Prostate gland (tissue), 2 donors: Measurements from ENCODE around the gene TCF4. TPM values are rescaled to one million over a fixed set of nuclear protein-coding genes. Genes with fewer than 3 reads are reported as not detected.

Source experiments
- DNase-seq: peaks from one replicate; pipeline ENCODE4 v3.0.0-alpha.2; 2019; ENCODE audit warnings: low spot score
- H3K27ac ChIP-seq, 2 donors: fragments of 200-600 bp; sonication (generic); 2 replicates each; pipeline ENCODE4 v1.5.1; 2017 to 2019
- H3K27me3 ChIP-seq: fragments of 200-600 bp; sonication (generic); replicated peaks from 2 replicates; pipeline ENCODE4 v1.5.1; 2019; ENCODE audit not compliant: insufficient read depth
- H3K36me3 ChIP-seq, 2 donors: fragments of 200-600 bp; sonication (generic); 1 replicate in 1 of 2; 2 replicates in 1 of 2; pipeline versions ENCODE4 v1.5.1 to v1.8.1; 2017 to 2019
- H3K4me1 ChIP-seq: fragments of 200-600 bp; sonication (generic); replicated peaks from 2 replicates; pipeline ENCODE4 v1.5.1; 2019
- H3K4me3 ChIP-seq, 2 donors: fragments of 200-600 bp; sonication (generic); 2 replicates each; pipeline ENCODE4 v1.5.1; 2017 to 2019
- H3K9me3 ChIP-seq: fragments of 200-600 bp; sonication (generic); 2 replicates; pipeline ENCODE4 v1.5.1; 2017
- POLR2A ChIP-seq: fragments of 450-650 bp; IDR thresholded peaks from one replicate; pipeline ENCODE4 v1.6.1; 2016; ENCODE audit warnings: antibody characterized with exemption, mild to moderate bottlenecking
- POLR2AphosphoS5 ChIP-seq: sonication (generic); formaldehyde crosslinking; IDR thresholded peaks from one replicate; pipeline ENCODE4 v1.6.1; 2017; ENCODE audit warnings: antibody characterized with exemption
- WGBS: methylation state at CpG from one replicate; pipeline ENCODE4 v1.1.5; 2018; 5-methylcytosine and 5-hydroxymethylcytosine counted together
- intact Hi-C: fragments of 100-400 bp; cut with DNase I; formaldehyde crosslinking; loops from one replicate; pipeline ENCODE4 v1.14.2; 2022
- total RNA-seq, 2 donors: library from RNA; depleted of rRNA; stranded (reverse); fragments of >200 nt; gene quantifications; one replicate each; pipeline ENCODE4 v1.1.0, GENCODE V29; 2016
- TF ChIP-seq, protein P1 (sequence below), 4 experiments: fragments of 200-600 bp in 2 of 4; fragments of 450-650 bp in 2 of 4; sonication (generic) in 2 of 4; IDR thresholded peaks; 1 replicate in 3 of 4; 2 replicates in 1 of 4; pipeline ENCODE4 v1.5.1; 2016 to 2019; ENCODE audit warnings: antibody characterized with exemption in 4 of 4, mild to moderate bottlenecking in 2 of 4, moderate library complexity in 2 of 4

Gene TCF4
- total RNA-seq, 2 donors from 2014 or later: 29.8 to 87.2 TPM

DNA sequence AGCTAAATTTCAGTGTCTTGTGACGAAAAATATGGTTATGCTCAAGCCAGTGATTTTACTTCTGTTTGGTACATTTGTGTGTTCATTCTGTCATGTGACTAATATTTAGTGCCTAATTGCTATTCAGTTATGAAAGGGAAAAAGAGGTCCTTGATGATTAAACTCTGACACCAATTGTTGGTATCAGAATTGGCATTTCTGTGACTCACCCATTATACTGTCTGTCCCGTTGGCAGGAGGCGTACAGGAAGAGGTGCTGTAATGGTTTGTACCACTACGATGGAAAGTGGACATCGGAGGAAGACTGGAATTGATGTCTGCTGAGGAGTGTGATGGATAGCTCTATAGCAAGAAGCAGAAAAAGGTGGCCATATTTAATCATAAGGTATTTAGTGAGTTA, 318.4 kb downstream of the TCF4 start:
- H3K9me3 ChIP-seq: no peaks in the 10 kb centered on the region
- 94% methylated on average over 5 of the region's 5 CpGs for WGBS
- H3K4me3 ChIP-seq: no peak overlapping the region
- H3K27ac ChIP-seq: no peak overlapping the region
- H3K36me3 ChIP-seq: no peaks in the 10 kb centered on the region
- no peak for TF ChIP-seq POLR2AphosphoS5
- TF ChIP-seq POLR2A: no peak
- TF ChIP-seq, protein P1, sequence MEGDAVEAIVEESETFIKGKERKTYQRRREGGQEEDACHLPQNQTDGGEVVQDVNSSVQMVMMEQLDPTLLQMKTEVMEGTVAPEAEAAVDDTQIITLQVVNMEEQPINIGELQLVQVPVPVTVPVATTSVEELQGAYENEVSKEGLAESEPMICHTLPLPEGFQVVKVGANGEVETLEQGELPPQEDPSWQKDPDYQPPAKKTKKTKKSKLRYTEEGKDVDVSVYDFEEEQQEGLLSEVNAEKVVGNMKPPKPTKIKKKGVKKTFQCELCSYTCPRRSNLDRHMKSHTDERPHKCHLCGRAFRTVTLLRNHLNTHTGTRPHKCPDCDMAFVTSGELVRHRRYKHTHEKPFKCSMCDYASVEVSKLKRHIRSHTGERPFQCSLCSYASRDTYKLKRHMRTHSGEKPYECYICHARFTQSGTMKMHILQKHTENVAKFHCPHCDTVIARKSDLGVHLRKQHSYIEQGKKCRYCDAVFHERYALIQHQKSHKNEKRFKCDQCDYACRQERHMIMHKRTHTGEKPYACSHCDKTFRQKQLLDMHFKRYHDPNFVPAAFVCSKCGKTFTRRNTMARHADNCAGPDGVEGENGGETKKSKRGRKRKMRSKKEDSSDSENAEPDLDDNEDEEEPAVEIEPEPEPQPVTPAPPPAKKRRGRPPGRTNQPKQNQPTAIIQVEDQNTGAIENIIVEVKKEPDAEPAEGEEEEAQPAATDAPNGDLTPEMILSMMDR (IDR thresholded peaks at IDR 0.05): no peak
- no peaks in the 10 kb centered on the region for H3K4me1 ChIP-seq
- no peaks in the 10 kb centered on the region for H3K27me3 ChIP-seq
- no peak for DNase-seq
- intact Hi-C loops: no loop called here

DNA sequence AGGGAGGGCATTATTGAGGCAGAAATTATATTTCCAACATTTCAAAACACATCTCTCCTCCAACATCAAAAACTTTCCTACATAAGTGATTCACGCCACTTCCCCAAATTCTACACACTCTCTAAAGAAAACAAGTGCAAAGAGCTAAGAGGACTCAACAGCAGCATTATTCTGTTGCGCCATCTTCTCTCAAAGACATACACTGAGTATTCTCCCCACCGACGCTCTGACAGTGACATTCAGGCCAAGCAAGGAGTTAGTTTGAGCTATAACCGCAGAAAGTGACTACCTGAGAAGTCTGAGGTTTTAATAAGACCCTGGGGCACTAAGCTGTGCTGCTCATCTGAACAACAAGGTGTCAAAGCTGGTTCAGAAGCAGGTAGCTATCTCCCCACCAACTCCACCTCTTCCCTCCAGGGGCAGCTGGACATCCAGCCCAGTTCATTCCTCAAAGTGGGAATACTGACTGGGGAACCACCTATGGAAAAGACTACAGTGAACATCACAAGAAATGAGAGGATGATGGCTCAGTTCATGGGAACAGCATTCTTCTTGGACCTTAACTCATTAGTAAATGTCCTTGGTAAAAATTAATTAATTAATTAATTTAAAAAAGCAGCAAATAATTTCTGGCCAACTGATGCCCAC, 319.2 kb downstream of the TCF4 start:
- 94% methylated on average over 5 of the region's 5 CpGs for WGBS
- no peak overlapping the region for H3K4me3 ChIP-seq

GRCh38 chr18:55268151-55268601, 319.8 kb downstream of the TCF4 start:
- Histone ChIP-seq H3K27me3 (no peaks in the 10 kb centered on the region), H3K4me3 (no peak overlapping the region), H3K9me3 (no peaks in the 10 kb centered on the region), H3K36me3 (no peaks in the 10 kb centered on the region), H3K4me1 (no peaks in the 10 kb centered on the region), H3K27ac (no peak overlapping the region)
- TF ChIP-seq POLR2A (no peak), POLR2AphosphoS5 (no peak)
- TF ChIP-seq, protein P1 (IDR thresholded peaks at IDR 0.05): no peak
- 68% methylated on average over 3 of the region's 3 CpGs for WGBS
- DNase-seq: no peak
- intact Hi-C loops: no loop called here

More for the DNA sequence above, 319.2 kb downstream of the TCF4 start:
- Histone ChIP-seq H3K9me3 (no peaks in the 10 kb centered on the region), H3K27me3 (no peaks in the 10 kb centered on the region), H3K36me3 (no peaks in the 10 kb centered on the region), H3K4me1 (no peaks in the 10 kb centered on the region), H3K27ac (no peak overlapping the region)
- DNase-seq: no peak
- TF ChIP-seq POLR2AphosphoS5 (no peak), POLR2A (no peak)
- TF ChIP-seq, protein P1 (IDR thresholded peaks at IDR 0.05): no peak
- intact Hi-C loops: no loop called here

GRCh38 chr18:55266981-55267380, 321.0 kb downstream of the TCF4 start:
- TF ChIP-seq POLR2AphosphoS5: no peak
- TF ChIP-seq, protein P1 (IDR thresholded peaks at IDR 0.05): no peak
- no peak for TF ChIP-seq POLR2A
- Histone ChIP-seq H3K36me3 (no peaks in the 10 kb centered on the region), H3K4me3 (no peak overlapping the region), H3K27me3 (no peaks in the 10 kb centered on the region), H3K9me3 (no peaks in the 10 kb centered on the region), H3K4me1 (no peaks in the 10 kb centered on the region), H3K27ac (no peak overlapping the region)
- DNase-seq: no peak
- WGBS: 67% methylated on average over 6 of the region's 6 CpGs
- intact Hi-C loops: no loop called here

GRCh38 chr18:55265984-55266383, 322.0 kb downstream of the TCF4 start:
- Histone ChIP-seq H3K36me3 (no peaks in the 10 kb centered on the region), H3K4me3 (no peak overlapping the region), H3K27ac (no peak overlapping the region), H3K27me3 (no peaks in the 10 kb centered on the region), H3K4me1 (no peaks in the 10 kb centered on the region), H3K9me3 (no peaks in the 10 kb centered on the region)
- intact Hi-C loops: no loop called here
- no peak for TF ChIP-seq POLR2A
- TF ChIP-seq, protein P1 (IDR thresholded peaks at IDR 0.05): no peak
- TF ChIP-seq POLR2AphosphoS5: no peak
- no peak for DNase-seq
- 84% methylated on average over 3 of the region's 3 CpGs for WGBS
